WERI-Rb-1 (cell line): Measurements from ENCODE around the gene ALDH3B2.
"Not testable (repeated sequence)": the region's sequence is repeated elsewhere in the genome, so short reads cannot be mapped to it uniquely, and the experiment has no call there.

Source experiments
- DNase-seq: peaks from one replicate; pipeline ENCODE4 v3.0.0-alpha.2; 2020
- H3K27ac ChIP-seq: fragments of 250-450 bp; sonication (Bioruptor Pico); 2 replicates; pipeline ENCODE4 v1.5.1; 2020; ENCODE audit warnings: mild to moderate bottlenecking, moderate library complexity
- H3K27me3 ChIP-seq: fragments of 250-450 bp; sonication (Bioruptor Pico); 2 replicates; pipeline ENCODE4 v1.5.1; 2021; ENCODE audit warnings: mild to moderate bottlenecking, low read depth, moderate library complexity; ENCODE audit not compliant: insufficient read depth, severe bottlenecking
- H3K36me3 ChIP-seq: fragments of 250-450 bp; sonication (Bioruptor Pico); 2 replicates; pipeline ENCODE4 v1.5.1; 2020; ENCODE audit warnings: mild to moderate bottlenecking, moderate library complexity
- H3K4me3 ChIP-seq: 2 replicates; pipeline ENCODE4 v1.5.1; 2011; ENCODE audit warnings: low read depth, mild to moderate bottlenecking, control low read depth, low read length
- H3K9me3 ChIP-seq: fragments of 250-450 bp; sonication (Bioruptor Pico); 2 replicates; pipeline ENCODE4 v1.5.1; 2021; ENCODE audit warnings: mild to moderate bottlenecking, moderate library complexity; ENCODE audit not compliant: severe bottlenecking
- CTCF ChIP-seq: IDR thresholded peaks from 2 replicates; pipeline ENCODE4 v1.5.1; 2011; ENCODE audit warnings: low read depth, mild to moderate bottlenecking, control low read depth, inconsistent platforms, low read length

Gene ALDH3B2

GRCh38 chr11:67687986-67688385 is 13.6 kb upstream of the ALDH3B2 start:
- Histone ChIP-seq H3K36me3 (no peaks in the 10 kb centered on the region), H3K4me3 (no peak overlapping the region), H3K9me3 (no peaks in the 10 kb centered on the region), H3K27ac (no peak overlapping the region), H3K27me3 (no peaks in the 10 kb centered on the region)
- no peak for TF ChIP-seq CTCF
- no peak for DNase-seq

DNA sequence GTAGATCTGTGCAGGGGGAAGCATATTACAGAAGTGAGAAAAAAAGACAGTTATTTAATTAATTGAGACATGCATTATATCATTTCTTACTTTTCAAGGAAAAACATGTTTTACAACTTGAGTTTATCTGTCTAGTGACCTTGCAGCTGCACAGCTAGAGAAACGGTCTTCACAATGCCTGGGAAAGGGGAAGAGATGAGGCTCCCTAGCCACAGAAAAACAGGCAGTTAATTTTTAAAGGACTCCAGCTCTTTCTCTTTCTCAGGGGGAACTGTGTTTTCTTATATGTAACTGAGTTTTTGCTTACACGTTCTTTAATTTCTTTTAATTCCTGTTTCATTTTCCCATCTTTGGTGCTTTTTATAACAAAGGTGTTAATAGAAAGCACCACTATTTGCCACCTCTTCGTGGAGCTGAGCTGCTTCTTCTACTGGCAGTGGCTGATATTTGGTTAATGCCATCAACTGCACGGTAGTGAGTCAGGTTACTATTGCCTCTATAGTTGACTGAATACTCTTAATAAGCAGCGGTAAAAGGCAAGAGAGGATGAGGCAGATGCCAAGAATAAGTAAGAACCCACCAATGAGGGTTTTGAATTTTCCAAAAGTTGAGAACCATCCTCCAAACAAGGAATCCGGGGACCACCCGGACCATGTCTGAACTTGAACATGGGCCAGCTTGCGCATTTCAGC is 11.4 kb upstream of the ALDH3B2 start:
- not testable (repeated sequence) for H3K9me3 ChIP-seq, H3K27me3 ChIP-seq, H3K36me3 ChIP-seq, DNase-seq, H3K27ac ChIP-seq, H3K4me3 ChIP-seq

GRCh38 chr11:67682126-67683034 is 8.0 kb upstream of the ALDH3B2 start:
- not testable (repeated sequence) for H3K27me3 ChIP-seq, H3K27ac ChIP-seq, H3K9me3 ChIP-seq, H3K36me3 ChIP-seq, H3K4me3 ChIP-seq, DNase-seq

DNA sequence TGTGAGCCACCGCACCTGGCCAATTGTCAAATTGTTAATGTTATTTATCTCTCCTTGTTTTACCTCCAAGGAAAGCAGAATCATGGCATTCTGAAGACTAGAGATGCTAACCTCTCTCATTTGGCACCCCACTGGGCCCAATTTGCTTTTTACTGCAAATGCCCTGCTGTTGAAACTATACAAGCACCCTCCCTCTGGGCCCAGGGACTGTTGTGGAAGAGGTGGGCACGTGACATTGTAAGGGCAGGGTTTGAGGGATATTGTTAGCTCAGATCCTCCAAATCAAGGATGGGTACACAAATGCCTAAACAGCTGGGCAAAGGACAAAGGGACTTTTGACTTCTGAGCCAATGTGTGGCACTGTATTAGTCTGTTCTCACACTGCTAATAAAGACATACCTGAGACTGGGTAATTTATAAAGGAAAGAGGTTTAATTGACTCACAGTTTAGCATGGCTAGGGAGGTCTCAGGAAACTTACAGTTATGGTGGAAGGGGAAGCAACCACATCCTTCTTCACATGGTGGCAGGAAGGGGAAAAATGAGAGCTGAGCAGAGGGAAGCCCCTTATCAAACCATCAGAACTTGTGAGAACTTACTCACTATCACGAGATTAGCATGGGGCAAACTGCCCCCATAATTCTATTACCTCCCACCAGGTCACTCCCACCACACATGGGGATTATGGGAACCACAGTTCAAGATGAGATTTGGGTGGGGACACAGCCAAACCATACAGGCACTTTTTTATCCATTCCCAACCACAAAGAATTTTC is 6.5 kb upstream of the ALDH3B2 start:
- H3K36me3 ChIP-seq, result no peaks in the 10 kb centered on the region
- TF ChIP-seq CTCF, result no peak
- H3K27me3 ChIP-seq, result no peaks in the 10 kb centered on the region
- H3K27ac ChIP-seq, result no peak overlapping the region
- H3K4me3 ChIP-seq, result no peak overlapping the region
- no peaks in the 10 kb centered on the region for H3K9me3 ChIP-seq
- DNase-seq, result no peak

DNA sequence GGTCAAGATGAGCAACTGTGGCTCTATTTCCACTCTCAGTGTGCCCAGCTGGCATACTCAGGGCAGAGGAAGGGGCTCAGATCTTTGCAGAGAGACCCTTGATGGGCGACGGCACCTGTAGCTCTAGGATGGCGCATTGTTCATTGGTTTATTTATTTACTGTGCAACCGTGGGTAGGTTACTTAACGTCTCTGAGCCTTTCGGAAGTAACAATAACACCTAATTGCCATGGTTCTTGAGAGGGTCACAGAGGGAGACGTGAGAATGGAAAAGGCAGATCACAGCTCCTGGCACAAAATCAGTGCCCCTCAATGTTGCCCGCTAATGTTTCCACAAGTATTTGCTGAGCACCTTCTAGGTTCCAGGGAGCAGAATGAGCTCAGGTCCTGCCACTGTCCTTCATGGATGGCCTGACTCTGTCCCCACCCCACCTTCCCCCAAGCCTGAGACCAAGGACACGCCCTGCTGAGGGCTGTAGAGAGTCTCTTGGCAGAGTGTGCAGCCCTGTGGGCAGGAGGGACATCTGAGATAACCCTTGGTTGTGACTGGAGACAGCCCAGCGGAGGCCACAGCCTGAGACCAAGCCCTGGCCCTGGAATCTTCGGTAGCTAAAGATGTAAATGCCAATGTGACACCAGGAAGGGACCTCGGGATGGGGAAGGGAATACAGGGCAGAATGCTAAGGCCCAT is 780 bp upstream of the ALDH3B2 start:
- no peak for DNase-seq
- Histone ChIP-seq H3K36me3 (no peaks in the 10 kb centered on the region), H3K9me3 (no peaks in the 10 kb centered on the region), H3K27me3 (no peaks in the 10 kb centered on the region), H3K4me3 (no peak overlapping the region), H3K27ac (no peak overlapping the region)
- no peak for TF ChIP-seq CTCF

GRCh38 chr11:67673902-67674301 is 521 bp downstream of the ALDH3B2 start:
- no peak overlapping the region for H3K4me3 ChIP-seq
- TF ChIP-seq CTCF, result no peak
- no peaks in the 10 kb centered on the region for H3K9me3 ChIP-seq
- H3K27ac ChIP-seq, result no peak overlapping the region
- H3K27me3 ChIP-seq, result no peaks in the 10 kb centered on the region
- no peaks in the 10 kb centered on the region for H3K36me3 ChIP-seq
- DNase-seq, result no peak
